Adrenal gland (tissue), 5 donors: ENCODE measurements around the gene KRTAP4-6.
"Not testable (repeated sequence)": the region's sequence is repeated elsewhere in the genome, so short reads cannot be mapped to it uniquely, and the experiment has no call there.

Source experiments
- CTCF ChIP-seq, 6 experiments: fragments of 450-650 bp in 4 of 6; fragments of 200-600 bp in 2 of 6; sonication (generic) in 1 of 6; IDR thresholded peaks; 1 replicate in 5 of 6; 2 replicates in 1 of 6; pipeline versions ENCODE4 v1.5.1 to v1.8.0; 2016 to 2021; ENCODE audit warnings: antibody characterized with exemption in 6 of 6, mild to moderate bottlenecking in 2 of 6, moderate library complexity in 1 of 6
- POLR2A ChIP-seq, 2 donors: fragments of 450-650 bp; IDR thresholded peaks; one replicate each; pipeline ENCODE4 v1.6.1; 2017; ENCODE audit warnings: antibody characterized with exemption in 2 of 2, mild to moderate bottlenecking in 2 of 2, moderate library complexity in 1 of 2
- donor health status: DM: no; HTN: no; CAD: no.

DNA sequence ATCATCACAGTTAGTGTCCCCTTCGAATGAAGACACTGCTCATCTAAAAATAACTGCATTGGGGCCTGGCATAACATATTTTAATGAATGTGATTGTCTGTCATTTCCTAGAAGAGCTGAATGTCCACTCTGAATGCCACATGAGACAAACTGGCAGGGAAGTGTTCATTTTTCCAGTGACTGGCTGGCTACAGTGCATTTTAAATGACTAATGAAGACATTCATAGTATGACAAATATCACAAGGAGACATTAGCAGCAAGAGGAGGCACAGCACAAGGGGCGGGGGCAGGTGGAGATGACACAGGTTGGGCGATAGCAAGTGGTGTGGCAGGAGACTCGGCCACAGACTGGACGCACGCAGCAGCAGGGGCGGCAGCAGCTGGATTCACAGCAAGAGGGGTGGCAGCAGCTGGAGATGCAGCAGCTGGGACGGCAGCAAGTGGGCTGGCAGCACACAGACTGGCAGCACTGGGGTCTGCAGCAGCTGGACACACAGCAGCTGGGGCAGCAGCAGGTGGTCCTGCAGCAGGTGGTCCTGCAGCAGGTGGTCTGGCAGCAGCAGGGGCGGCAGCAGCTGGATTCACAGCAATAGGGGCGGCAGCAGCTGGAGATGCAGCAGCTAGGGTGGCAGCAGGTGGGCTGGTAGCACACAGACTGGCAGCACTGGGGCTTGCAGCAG, 8.8 kb upstream of the KRTAP4-6 start:
- not testable (repeated sequence) for TF ChIP-seq CTCF, POLR2A (IDR thresholded peaks at IDR 0.05)
